Measurements from ENCODE around the gene FUT6.
"Not testable (repeated sequence)": the region's sequence is repeated elsewhere in the genome, so short reads cannot be mapped to it uniquely, and the experiment has no call there.

The FUT6 gene

DNA sequence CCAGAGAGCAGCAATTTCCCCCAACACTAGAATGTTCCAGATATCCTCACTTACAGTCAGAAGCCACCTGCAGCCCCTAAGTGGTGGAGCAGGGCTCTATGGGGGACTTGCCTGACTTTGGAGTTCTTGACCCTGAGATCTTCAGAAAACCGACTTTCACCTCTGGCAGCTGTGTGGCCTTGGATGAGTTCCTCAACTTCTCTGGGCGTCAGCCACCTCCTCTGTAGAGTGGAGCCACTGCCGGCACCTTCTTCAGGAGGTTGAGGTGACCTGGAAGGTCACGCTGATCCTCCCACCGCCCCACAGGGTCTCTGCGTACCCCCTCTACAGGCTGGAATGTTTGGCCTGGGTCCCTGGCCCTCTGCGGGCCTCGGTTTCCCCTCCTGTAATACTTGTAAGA is 37.9 kb upstream of the FUT6 start:
- Histone ChIP-seq H3K9me3 (ENCODE audit: control insufficient read depth in 5 of 5, low read length in 5 of 5) (no peaks in the 10 kb centered on the region), H3K4me3 (ENCODE audit: low read depth in 1 of 5, low read length in 5 of 5) (no peak overlapping the region), H3K36me3 (ENCODE audit: control insufficient read depth in 5 of 5, insufficient read depth in 5 of 5, low read length in 5 of 5) (no peaks in the 10 kb centered on the region), H3K27me3 (ENCODE audit: control insufficient read depth in 5 of 5, insufficient read depth in 4 of 5, low read length in 5 of 5) (peaks cover 18 to 33% (median 28%) of the 10 kb centered on the region in 5 donors), H3K9ac (ENCODE audit: low read length in 5 of 5) (peak overlapping the region in 1 of 5 donors; percentile 2), H3K4me1 (ENCODE audit: control insufficient read depth in 5 of 5, insufficient read depth in 5 of 5, low read length in 5 of 5) (peaks cover 0 to 5% (median 4%) of the 10 kb centered on the region in 5 donors), H3K27ac (ENCODE audit: low read depth, low read length) (no peak overlapping the region)

DNA sequence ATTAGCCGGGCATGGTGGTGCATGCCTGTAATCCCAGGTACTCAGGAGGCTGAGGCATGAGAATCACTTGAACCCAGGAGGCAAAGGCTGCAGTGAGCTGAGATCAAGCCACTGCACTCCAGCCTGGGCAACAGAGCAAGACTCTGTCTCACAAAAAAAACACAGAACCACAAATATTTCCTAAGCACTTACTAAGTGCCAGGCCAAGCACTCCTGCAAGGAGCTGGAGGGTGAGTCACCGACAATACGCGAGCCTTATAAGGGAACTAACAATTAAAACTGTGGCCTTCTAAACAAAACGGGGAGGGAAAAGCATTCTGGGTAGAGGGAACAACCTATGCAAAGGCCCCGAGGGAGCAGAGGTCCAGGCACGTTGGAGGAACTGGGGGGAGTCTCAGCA is 35.0 kb upstream of the FUT6 start:
- H3K9me3 ChIP-seq (ENCODE audit: control insufficient read depth in 5 of 5, low read length in 5 of 5); H3K4me1 ChIP-seq (ENCODE audit: control insufficient read depth in 5 of 5, insufficient read depth in 5 of 5, low read length in 5 of 5); H3K27ac ChIP-seq (ENCODE audit: low read depth, low read length); H3K9ac ChIP-seq (ENCODE audit: low read length in 5 of 5); H3K36me3 ChIP-seq (ENCODE audit: control insufficient read depth in 5 of 5, insufficient read depth in 5 of 5, low read length in 5 of 5); H3K4me3 ChIP-seq (ENCODE audit: low read depth in 1 of 5, low read length in 5 of 5): not testable (repeated sequence)
- peaks cover 15 to 21% (median 19%) of the 10 kb centered on the region in 5 donors for H3K27me3 ChIP-seq (ENCODE audit: control insufficient read depth in 5 of 5, insufficient read depth in 4 of 5, low read length in 5 of 5)

DNA sequence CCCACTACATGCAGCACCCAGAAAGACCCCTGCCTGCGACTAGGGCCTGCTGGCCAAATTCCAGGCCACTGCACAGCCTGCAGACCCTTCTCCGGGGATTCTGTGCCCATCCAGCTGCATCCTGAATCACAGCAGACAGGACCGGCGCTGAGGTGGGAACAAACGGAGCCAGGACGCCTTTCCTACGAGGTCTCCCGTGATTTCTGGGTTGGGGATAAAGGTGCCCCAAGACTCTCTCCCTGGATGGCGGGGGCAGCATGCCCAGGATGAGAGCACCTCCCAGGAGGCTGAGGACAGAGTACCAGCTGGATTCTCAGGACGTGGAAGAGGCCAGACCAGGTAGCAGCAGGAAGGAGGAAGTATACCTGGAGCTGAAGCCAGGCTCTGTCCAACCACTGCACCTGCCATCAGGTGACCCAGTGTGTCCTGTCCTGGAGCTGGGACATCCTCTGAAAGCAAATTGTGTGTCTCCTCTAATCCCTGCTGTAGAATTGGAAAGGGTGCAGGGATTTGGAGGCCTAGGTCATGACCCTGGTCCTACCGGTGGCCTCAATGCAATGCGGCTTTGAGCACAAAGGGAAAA is 34.2 kb upstream of the FUT6 start:
- peaks cover 0 to 3% (median 0%) of the 10 kb centered on the region in 5 donors for H3K4me1 ChIP-seq (ENCODE audit: control insufficient read depth in 5 of 5, insufficient read depth in 5 of 5, low read length in 5 of 5)
- peaks cover 12 to 18% (median 12%) of the 10 kb centered on the region in 5 donors for H3K27me3 ChIP-seq (ENCODE audit: control insufficient read depth in 5 of 5, insufficient read depth in 4 of 5, low read length in 5 of 5)
- no peak overlapping the region for H3K27ac ChIP-seq (ENCODE audit: low read depth, low read length)
- no peak overlapping the region for H3K4me3 ChIP-seq (ENCODE audit: low read depth in 1 of 5, low read length in 5 of 5)
- no peak overlapping the region for H3K9ac ChIP-seq (ENCODE audit: low read length in 5 of 5)
- H3K9me3 ChIP-seq (ENCODE audit: control insufficient read depth in 5 of 5, low read length in 5 of 5): no peaks in the 10 kb centered on the region
- no peaks in the 10 kb centered on the region for H3K36me3 ChIP-seq (ENCODE audit: control insufficient read depth in 5 of 5, insufficient read depth in 5 of 5, low read length in 5 of 5)

DNA sequence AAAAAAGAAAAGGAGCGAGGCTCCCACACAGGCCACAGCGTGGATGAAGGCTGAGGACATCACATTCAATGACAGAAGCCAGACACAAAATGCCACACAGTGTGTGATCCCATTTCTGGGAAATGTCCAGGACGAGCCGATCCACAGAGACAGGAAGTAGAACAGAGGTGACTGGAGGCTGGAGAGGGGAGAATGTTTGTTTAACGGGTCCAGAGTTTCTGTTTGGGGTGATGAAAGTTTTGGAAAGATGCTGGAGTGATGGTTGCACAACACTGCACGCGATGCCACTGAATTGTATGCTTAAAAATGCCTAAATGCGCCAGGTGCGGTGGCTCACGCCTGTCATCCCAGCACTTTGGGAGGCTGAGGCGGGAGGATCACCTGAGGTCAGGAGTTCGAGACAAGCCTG is 31.5 kb upstream of the FUT6 start:
- H3K4me1 ChIP-seq (ENCODE audit: control insufficient read depth in 5 of 5, insufficient read depth in 5 of 5, low read length in 5 of 5): peaks cover 0 to 3% (median 0%) of the 10 kb centered on the region in 5 donors
- H3K36me3 ChIP-seq (ENCODE audit: control insufficient read depth in 5 of 5, insufficient read depth in 5 of 5, low read length in 5 of 5): no peaks in the 10 kb centered on the region
- H3K27me3 ChIP-seq (ENCODE audit: control insufficient read depth in 5 of 5, insufficient read depth in 4 of 5, low read length in 5 of 5): peaks cover 0 to 5% (median 3%) of the 10 kb centered on the region in 5 donors
- H3K4me3 ChIP-seq (ENCODE audit: low read depth in 1 of 5, low read length in 5 of 5): no peak overlapping the region
- H3K9me3 ChIP-seq (ENCODE audit: control insufficient read depth in 5 of 5, low read length in 5 of 5): no peaks in the 10 kb centered on the region
- no peak overlapping the region for H3K27ac ChIP-seq (ENCODE audit: low read depth, low read length)
- H3K9ac ChIP-seq (ENCODE audit: low read length in 5 of 5): no peak overlapping the region

DNA sequence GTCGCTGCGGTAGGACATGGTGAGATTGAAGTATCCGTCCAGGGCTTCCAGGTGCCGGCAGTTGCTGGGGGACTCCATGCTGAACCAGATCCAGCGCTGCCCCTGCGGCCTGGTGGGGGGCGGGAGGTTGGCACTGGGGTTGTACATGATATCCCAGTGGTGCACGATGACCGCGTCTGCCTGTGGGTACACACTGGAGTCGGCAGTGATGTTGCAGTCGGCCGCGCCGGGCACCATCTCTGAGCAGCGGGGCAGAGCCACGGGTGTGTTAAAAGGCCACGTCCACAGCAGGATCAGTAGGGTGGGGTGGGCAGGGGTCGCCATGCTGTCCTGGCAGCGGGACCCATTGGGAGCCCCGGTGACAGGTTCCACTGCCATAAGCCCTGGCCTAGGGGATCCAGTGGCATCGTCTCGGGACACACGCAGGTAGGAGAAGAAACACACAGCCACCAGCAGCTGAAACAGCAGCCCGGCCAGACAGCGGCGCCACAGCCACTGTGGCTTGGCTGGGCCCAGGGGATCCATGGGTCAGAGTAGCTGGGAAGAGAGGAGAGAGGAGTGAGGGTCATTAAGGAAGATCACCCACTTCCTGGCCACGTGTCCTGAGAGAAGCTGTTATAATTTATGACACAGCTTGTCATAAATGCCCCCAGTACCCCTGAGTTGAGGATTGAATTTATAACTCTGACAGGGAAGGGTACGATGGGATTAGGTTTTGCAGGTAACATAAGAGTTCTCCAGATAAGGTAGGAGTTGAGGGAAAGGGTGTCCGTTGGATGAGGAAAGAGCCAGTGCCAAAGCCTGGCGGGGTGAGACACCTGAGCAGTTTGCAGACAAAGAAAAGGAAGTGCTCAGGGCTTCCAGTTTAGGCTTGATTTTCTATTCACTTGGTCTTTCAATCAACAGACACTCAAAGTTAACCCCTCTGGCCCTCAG is 28.0 kb upstream of the FUT6 start:
- Histone ChIP-seq H3K9me3 (ENCODE audit: control insufficient read depth in 5 of 5, low read length in 5 of 5) (no peaks in the 10 kb centered on the region), H3K27me3 (ENCODE audit: control insufficient read depth in 5 of 5, insufficient read depth in 4 of 5, low read length in 5 of 5) (peaks cover 0 to 6% (median 5%) of the 10 kb centered on the region in 5 donors), H3K4me1 (ENCODE audit: control insufficient read depth in 5 of 5, insufficient read depth in 5 of 5, low read length in 5 of 5) (peaks cover 0 to 3% (median 0%) of the 10 kb centered on the region in 5 donors), H3K4me3 (ENCODE audit: low read depth in 1 of 5, low read length in 5 of 5) (no peak overlapping the region), H3K27ac (ENCODE audit: low read depth, low read length) (no peak overlapping the region), H3K36me3 (ENCODE audit: control insufficient read depth in 5 of 5, insufficient read depth in 5 of 5, low read length in 5 of 5) (no peaks in the 10 kb centered on the region), H3K9ac (ENCODE audit: low read length in 5 of 5) (no peak overlapping the region)

DNA sequence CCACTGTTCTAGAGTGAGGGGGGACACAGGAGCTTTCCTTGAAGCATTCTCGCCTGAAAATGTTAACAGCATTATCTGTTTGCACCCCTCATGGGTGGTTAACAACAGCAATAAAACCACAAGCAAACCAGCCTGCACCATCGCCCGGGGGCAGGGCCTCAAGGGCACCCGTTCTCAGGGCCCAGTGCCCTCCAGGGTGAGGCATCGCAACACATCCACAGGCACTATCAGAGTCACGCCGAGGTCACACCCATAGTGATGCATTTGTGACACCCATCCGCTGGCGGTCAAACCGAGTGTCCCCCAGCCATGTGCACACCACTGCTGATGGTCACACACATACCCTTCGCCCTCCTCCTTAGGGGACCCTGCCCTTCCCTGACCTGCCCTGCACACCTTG is 26.3 kb upstream of the FUT6 start:
- no peaks in the 10 kb centered on the region for H3K9me3 ChIP-seq (ENCODE audit: control insufficient read depth in 5 of 5, low read length in 5 of 5)
- H3K4me1 ChIP-seq (ENCODE audit: control insufficient read depth in 5 of 5, insufficient read depth in 5 of 5, low read length in 5 of 5): no peaks in the 10 kb centered on the region
- H3K27ac ChIP-seq (ENCODE audit: low read depth, low read length): no peak overlapping the region
- no peak overlapping the region for H3K9ac ChIP-seq (ENCODE audit: low read length in 5 of 5)
- H3K4me3 ChIP-seq (ENCODE audit: low read depth in 1 of 5, low read length in 5 of 5): no peak overlapping the region
- H3K27me3 ChIP-seq (ENCODE audit: control insufficient read depth in 5 of 5, insufficient read depth in 4 of 5, low read length in 5 of 5): peaks cover 5 to 10% (median 6%) of the 10 kb centered on the region in 5 donors
- H3K36me3 ChIP-seq (ENCODE audit: control insufficient read depth in 5 of 5, insufficient read depth in 5 of 5, low read length in 5 of 5): no peaks in the 10 kb centered on the region

DNA sequence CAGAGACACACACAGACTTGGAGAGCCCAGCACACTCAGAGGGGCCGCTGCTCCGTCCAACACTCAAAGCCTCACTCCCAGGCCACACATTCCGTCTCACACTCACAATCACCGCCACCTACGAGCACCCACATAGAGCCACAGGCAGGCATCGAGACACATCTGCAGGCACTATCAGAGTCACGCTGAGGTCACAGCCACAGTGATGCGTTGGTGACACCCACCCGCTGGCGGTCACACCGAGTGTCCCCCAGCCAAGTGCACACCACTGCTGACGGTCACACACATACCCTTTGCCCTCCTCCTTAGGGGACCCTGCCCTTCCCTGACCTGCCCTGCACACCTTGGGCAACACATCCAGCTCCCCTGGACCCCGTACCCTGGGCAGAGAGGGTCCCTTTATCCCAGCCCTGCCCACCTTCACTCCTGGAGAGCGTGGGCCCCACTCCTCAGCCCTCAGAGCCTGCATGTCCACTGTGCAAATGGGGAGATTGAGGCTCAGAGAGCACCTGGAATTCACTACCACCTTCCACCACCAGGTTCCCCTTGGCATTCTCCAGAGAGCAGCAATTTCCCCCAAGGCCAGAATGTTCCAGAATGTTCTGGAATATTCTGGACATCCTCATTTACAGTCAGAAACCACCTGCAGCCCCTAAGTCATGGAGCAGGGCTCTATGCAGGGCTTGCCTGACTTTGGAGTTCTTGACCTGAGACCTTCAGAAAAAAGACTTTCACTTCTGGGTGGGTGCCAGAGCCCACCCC is 25.4 kb upstream of the FUT6 start:
- H3K36me3 ChIP-seq (ENCODE audit: control insufficient read depth in 5 of 5, insufficient read depth in 5 of 5, low read length in 5 of 5): no peaks in the 10 kb centered on the region
- peaks cover 5 to 10% (median 6%) of the 10 kb centered on the region in 5 donors for H3K27me3 ChIP-seq (ENCODE audit: control insufficient read depth in 5 of 5, insufficient read depth in 4 of 5, low read length in 5 of 5)
- no peak overlapping the region for H3K27ac ChIP-seq (ENCODE audit: low read depth, low read length)
- H3K9me3 ChIP-seq (ENCODE audit: control insufficient read depth in 5 of 5, low read length in 5 of 5): no peaks in the 10 kb centered on the region
- H3K4me3 ChIP-seq (ENCODE audit: low read depth in 1 of 5, low read length in 5 of 5): no peak overlapping the region
- no peaks in the 10 kb centered on the region for H3K4me1 ChIP-seq (ENCODE audit: control insufficient read depth in 5 of 5, insufficient read depth in 5 of 5, low read length in 5 of 5)
- no peak overlapping the region for H3K9ac ChIP-seq (ENCODE audit: low read length in 5 of 5)

DNA sequence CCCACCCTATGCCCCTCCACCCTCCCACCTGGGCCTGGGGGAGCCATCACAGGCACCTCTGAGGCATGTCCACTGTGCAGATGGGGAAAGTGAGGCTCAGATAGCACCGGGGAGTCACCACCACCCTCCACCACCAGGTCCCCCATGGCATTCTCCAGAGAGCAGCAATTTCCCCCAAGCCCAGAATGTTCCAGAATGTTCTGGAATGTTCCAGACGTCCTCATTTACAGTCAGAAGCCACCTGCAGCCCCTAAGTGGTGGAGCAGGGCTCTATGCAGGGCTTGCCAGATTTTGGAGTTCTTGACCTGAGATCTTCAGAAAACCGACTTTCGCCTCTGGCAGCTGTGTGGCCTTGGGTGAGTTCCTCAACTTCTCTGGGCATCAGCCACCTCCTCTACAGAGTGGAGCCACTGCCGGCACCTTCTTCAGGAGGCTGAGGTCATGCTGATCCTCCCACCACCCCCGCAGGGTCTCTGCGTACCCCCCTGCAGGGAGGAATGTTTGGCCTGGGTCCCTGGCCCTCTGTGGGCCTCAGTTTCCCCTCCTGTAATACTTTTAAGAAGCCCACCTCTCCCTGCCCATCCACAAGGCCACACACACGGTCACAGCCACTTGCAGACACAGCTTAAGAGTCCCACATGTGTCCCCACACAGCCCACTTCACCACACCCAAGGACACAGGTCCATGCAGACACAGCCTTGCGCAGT is 24.7 kb upstream of the FUT6 start:
- Histone ChIP-seq H3K27me3 (ENCODE audit: control insufficient read depth in 5 of 5, insufficient read depth in 4 of 5, low read length in 5 of 5) (peaks cover 5 to 12% (median 6%) of the 10 kb centered on the region in 5 donors), H3K4me1 (ENCODE audit: control insufficient read depth in 5 of 5, insufficient read depth in 5 of 5, low read length in 5 of 5) (no peaks in the 10 kb centered on the region), H3K36me3 (ENCODE audit: control insufficient read depth in 5 of 5, insufficient read depth in 5 of 5, low read length in 5 of 5) (no peaks in the 10 kb centered on the region), H3K9ac (ENCODE audit: low read length in 5 of 5) (no peak overlapping the region), H3K4me3 (ENCODE audit: low read depth in 1 of 5, low read length in 5 of 5) (no peak overlapping the region), H3K9me3 (ENCODE audit: control insufficient read depth in 5 of 5, low read length in 5 of 5) (no peaks in the 10 kb centered on the region), H3K27ac (ENCODE audit: low read depth, low read length) (no peak overlapping the region)

DNA sequence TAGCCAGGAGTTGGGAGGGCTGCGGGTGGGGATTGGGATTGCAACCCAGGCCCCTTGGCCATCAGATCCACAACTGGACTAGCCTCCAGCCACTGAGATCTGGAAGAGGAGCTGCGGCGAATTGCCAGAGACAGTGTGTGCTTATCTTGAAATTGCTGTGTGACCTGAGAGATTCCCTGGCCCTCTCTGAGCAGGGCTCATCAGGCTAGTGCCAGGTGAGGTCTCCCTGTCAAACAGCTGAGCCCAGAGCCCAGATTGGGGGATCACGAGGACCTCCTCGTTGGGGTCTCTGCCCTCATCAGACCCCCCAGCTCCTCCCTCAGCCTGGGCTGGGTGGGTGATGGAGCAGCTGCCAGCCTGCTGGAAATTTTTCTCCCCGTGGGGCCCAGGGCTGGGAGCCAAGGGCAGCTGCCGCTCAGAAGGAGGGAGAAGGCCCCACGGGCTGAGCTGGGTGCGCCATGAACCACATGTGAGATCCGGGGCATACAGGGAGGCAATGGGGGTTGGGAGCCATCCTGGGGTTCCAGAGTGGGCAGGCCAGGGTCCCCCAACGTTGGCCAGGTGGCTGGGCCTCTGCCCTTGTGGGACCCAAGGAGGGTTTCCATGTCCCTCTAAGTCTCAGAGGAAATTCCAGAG is 23.6 kb upstream of the FUT6 start:
- H3K27ac ChIP-seq (ENCODE audit: low read depth, low read length): no peak overlapping the region
- H3K9ac ChIP-seq (ENCODE audit: low read length in 5 of 5): no peak overlapping the region
- H3K9me3 ChIP-seq (ENCODE audit: control insufficient read depth in 5 of 5, low read length in 5 of 5): no peaks in the 10 kb centered on the region
- no peaks in the 10 kb centered on the region for H3K4me1 ChIP-seq (ENCODE audit: control insufficient read depth in 5 of 5, insufficient read depth in 5 of 5, low read length in 5 of 5)
- peaks cover 5 to 12% (median 6%) of the 10 kb centered on the region in 5 donors for H3K27me3 ChIP-seq (ENCODE audit: control insufficient read depth in 5 of 5, insufficient read depth in 4 of 5, low read length in 5 of 5)
- H3K36me3 ChIP-seq (ENCODE audit: control insufficient read depth in 5 of 5, insufficient read depth in 5 of 5, low read length in 5 of 5): no peaks in the 10 kb centered on the region
- no peak overlapping the region for H3K4me3 ChIP-seq (ENCODE audit: low read depth in 1 of 5, low read length in 5 of 5)
